HG03064 (cell line): Measurements from ENCODE around the gene DOCK1.

Experiments used
- ATAC-seq: cut with Tn5 transposase; IDR thresholded peaks from one replicate; pipeline ENCODE4 v1.9.1; 2021; ENCODE audit warnings: low read depth; ENCODE audit not compliant: unreplicated experiment

The DOCK1 gene

DNA sequence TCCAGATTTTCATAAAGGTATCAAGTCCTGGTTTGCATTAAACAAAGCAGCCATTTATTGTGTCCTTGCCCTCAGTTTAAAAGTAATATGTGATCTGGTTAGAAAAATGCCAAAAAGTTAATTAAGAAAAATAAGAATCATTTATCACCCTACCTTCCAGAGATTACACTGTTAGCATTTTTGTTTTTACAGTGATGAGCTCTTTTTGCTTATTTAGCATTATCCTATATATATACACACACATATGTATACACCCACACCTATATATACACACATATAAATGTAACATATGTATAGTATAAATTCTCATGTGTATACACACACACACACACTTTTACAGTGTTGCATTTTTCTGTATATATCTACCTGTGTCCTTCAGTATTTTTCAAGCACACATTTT is 163.3 kb downstream of the DOCK1 start:
- no peak for ATAC-seq

DNA sequence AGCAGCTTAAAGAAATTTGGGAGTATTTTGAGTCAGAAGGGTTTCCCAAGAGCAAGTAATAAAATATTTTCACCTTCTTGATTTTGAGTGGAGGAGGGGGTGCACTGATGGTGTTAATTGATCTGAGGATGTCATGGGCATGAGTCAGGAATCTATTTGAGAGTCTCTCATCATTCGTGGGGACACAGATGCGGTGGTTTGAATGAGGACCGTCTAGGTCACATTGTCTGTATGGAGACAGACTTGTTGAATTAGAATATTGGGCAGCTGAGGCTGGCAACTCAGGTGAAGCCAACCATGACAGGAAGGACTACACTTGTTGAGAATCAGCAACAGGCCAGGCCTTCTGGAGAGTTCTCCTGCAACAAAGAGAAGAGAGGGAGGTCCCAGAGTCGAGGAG is 164.2 kb downstream of the DOCK1 start:
- no peak for ATAC-seq

DNA sequence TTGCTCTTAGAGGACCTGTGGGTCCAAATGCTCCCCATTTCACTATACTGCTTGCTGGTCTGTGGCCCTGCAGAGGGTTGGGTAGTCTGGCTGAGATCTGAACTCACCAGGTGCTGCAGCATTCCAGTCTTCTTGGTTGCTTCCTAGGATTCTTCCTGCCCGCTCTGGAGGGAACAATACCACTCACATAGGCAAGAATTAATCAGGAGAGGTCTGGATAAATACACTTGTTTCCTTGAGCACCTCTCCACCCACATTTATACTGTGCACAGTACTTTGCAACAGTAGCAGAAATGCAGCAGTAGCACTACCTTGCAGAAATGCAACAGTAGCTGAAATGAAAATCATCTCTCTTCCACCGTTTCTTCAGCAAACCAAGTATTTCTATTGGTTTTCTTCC is 165.9 kb downstream of the DOCK1 start:
- no peak for ATAC-seq

DNA sequence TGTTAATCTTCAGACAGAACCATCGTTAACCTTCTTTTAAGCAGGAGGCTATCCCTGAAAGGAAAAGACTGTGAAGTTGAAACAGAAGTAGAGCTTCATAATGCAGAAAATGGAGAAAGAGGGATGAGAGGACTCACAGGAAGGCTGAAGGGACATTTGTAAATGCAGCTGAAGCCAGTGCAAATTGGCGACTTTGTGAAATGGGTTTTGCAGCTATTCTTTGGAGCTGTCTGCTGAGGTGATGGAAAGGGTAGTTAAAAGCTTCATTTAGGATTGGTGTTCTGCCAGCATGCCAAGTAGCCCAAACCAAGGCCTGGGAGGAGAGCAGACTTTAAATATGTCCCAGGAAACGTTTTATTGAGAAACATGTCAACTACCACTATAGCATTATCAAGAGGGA is 168.4 kb downstream of the DOCK1 start:
- no peak for ATAC-seq

DNA sequence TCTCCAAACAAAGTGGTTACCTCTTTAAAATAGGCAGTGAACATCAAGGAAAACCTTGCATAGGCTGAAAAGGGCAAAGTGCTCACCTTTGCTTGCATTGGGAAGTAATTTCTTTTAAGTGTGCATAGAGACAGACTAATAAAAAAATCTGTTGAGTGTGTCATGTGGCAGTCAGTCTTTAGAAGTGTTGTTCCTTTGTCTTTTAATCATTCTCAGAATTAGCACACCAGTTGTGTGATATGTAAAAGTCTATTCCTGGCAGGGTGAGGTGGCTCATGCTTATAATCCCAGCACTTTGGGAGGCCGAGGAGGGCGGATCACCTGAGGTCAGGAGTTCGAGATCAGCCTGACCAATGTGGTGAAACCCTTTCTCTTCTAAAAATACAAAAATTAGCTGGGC is 174.2 kb downstream of the DOCK1 start:
- no peak for ATAC-seq

DNA sequence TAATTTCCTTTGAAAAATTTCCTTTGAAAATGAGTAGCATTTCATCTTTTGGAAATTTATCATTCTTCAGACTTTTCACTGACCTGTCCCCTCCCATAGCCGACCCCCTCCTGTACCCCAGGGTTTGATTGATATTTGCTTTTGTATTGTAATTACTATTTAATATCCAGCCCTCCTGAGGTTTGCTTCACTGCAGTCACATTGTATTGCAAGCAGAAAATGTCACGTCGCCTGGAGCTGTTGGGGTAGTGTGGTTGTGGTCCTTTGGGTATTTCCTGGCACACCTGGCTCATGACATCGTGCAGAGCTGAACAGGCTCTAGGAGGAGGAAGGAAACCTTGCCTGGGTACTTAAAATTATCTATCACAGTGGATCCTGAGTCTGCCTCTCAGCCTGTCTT is 175.1 kb downstream of the DOCK1 start:
- no peak for ATAC-seq

DNA sequence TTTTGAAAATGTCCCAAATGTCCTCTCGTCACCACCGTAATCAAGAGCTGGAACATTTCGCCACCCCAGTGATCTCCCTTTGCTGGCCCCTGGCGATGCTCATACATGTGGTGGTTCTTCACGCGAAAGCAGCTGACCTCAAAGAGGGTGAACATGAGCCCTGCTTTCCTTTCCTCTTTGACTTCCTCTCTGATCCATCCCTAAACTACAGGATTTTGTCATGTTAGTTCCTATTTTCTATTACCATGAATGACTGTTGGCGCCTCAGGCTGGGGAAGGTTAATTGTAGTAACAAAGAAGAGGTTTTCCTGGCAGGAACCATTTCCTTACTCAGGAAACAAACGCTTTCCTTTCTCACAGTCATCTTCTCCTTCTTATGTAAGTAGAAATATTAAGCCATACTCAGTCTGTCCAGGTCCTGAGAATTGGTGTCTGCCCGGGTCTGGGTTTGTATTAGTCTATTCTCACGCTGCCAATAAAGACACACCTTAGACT is 176.7 kb downstream of the DOCK1 start:
- no peak for ATAC-seq

DNA sequence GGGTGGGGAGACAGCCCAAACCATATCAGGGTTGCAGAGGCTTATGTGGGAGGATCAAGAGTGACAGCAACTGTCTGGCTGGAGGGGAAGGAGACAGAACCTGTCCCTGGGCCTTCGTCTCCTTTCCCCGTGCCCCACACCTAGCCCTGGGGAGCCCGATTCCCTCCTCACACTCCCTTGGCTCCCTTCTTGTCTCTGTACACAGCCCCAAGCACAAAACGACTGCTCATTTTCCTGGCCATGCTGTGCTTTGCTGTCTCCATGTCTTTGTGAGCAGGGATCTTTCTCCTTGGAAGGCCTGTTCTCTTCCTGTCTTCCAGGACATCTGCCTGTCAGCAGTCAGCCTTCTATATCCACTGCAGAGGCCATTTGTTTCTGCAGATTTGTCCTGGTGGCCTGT is 177.4 kb downstream of the DOCK1 start:
- no peak for ATAC-seq

DNA sequence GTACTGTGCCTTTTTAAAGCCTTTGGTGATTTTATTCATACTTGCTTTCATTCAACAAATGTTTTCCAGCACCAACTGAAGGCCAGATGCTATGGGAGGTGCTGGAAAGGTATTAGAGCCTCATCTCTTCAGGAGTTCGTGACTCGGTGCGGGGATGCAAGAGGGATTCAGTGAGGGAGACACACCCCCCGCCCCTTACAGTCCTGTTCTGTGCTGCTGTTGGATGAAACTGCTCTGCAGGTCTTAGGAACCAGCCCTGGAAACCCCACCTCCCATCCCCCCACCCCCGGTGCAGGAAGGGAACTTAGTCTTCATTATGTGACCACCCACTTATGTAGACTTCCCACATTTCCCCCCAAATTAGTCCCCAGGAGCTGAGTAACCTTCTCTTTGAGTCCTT is 180.7 kb downstream of the DOCK1 start:
- no peak for ATAC-seq

DNA sequence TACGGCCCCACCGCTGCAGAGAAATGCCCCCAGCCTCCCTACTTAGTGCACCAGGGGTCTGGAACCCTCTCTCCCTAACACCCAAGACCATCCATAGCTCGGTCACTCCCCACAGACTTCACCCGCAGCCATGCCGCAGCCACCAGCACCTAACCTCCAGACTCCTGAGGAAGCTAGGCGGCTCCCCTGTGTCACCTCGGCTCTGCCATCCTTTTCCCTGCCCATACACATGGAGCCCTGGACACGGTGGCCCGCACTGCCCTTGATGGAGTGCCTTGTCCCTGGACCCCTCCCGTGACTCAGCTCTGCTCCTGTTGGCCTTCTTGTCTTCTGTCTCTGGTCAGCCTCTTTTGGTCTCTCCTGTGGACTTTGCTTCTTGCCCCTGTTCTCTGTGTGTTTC is 183.7 kb downstream of the DOCK1 start:
- ATAC-seq: no peak

DNA sequence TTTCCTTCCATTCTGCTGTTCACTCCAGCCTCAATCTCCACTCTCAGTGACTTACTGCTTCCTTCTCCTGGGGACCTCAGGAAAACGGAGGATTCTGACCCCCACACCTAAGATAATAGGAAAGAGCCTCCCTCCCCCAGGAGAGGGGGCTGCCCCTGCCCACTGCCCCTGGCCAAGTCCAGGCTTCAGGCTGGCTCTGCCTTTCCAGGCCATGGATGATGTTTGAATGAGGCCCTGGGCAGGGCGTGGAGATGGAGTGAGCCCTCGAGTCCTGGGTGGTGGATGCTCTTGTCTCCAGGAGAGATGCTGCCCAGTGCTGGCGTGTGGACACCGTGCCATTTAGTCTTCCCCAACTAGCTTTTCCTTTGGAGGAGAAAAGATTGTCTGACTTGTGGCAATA is 184.2 kb downstream of the DOCK1 start:
- ATAC-seq: no peak

DNA sequence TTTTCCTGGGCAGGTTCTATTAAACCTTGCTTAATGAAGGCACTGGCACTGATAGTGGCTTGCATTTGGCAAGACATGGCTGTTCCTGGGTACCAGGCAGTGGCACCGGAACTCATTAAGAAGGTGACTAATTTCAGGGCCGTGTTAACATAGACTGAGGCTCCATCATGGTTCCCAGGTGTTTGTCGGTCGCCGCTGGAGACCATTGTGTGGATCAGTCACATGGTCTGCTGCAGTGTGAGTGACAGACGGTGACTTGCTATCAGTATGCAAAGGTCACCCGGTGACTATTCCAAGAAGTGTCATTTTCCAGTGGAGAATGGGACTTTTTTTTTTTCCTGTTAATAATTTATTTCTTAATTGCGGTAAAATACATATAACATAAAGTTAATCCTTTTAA is 184.9 kb downstream of the DOCK1 start:
- ATAC-seq: no peak

DNA sequence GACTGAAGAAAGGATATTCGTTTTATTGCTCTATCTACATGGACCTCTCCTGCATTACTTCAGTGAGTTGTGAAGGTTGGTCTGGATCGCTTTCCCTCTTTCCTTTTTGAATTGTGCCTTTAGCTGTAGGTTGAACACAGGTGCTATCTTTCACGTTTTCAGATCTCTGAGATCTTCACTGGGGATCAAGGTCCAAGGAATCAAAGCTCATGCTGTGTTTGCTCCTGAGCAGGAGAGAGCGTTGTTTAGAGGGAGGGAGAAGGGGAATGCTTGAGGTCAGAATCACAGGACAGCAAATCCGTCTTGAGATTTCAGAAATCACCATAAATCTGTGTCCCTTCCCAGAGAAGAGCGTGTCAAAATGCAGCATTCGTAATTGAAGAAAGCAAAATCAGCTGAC is 186.1 kb downstream of the DOCK1 start:
- no peak for ATAC-seq

DNA sequence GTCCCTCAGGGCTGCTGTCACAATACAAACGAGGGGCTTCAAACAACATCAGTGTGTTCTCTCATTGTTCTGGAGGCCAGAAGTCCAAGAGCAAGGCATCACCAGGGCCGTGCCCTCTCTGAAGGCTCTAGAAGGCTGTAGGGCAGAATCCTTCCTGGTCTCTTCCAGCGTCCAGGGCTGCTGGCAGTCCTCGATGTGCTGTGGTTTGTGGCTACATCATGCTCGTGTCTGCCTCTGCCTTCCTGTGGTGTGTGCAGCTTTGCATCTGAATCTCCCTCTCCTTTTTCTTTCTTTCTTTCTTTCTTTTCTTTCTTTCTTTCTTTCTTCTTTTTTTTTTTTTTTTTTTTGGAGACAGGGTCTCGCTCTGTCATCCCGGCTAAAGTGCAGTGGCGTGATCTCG is 187.7 kb downstream of the DOCK1 start:
- no peak for ATAC-seq

DNA sequence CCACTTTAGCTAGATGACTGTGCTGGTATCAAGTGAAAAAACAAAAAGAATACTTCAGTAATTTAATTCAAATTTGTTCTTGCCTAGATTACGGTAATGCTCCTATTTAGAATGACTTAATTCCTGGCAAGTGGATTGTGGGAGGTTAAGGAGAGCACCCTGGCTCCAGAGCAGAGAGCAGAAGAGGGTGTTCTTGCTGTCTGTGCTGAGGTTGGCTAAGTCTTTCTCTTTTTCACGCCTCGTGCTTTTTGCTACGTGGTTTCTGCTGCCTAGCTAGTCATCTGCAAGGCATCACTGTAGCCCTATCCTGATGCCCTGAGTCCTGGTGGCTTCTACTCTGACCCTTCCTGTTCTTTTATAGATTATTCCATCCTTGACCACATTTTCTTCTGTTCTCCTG is 189.8 kb downstream of the DOCK1 start:
- ATAC-seq: no peak

DNA sequence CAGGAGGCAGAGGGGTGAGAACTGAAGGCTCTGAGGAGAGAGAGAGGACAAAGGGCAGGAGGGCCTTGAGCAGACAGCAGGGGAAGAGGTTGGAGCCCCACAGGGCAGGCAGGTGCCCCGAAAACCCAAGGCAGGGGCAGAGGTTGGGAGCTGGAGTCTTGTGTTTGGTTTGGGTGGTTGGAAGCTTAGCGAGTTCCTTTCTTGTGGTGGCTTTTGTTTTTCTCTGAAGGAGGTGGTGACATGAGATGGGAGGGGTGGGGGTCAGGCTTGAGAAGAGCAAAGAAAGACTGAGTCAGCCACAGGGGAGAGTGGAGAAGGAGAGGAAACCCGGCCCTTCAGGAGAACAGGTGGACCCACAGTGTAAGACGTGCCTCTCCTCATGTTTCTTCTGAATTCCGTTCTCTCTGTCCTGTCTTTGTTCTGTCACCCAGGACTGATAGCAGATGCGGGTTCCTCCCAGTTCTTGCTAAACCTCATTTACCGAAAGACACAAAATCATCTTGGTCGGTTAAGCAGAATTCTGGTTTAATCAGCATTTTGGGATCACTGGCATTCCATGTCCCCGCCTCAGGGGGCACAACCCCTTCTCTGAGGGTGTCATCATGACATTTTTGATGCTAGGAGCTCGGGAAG is 195.9 kb downstream of the DOCK1 start:
- ATAC-seq: no peak

DNA sequence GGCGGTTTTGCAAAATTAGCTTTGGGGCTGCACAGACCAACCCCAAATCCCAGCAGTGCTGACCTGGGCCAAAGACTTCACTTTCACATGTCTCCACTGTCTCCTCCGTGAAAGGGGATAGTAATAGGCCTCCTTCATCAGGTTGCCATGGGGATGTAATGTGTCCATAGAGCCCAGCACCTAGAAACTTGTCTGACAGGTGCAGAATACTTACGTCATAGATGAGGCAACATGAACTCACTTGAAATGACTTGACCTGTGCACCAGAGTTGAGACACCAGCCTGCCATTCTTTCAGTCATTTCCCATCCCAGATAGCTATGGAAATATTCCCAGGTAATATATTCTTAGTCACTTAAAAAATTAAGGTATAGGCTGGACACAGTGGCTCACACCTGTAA is 196.9 kb downstream of the DOCK1 start:
- ATAC-seq: no peak

DNA sequence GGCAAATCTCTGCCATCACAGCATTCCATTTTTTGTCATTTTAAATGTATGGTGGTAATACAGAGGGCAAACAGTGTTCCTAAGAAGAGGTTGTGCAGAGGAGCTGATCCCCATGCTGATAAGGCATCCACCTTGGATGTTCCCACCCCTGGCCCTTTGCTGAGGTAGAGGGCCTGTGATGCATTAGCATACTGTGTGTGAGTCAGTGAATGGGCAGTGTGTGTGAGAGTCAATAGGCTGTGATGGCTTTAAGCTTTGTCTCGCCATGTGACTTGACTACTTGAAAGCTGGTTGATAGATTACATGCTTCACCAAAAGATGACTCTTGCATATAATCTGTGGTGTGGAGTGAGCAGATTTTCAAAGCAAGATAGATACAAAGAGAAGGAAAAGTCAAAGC is 209.9 kb downstream of the DOCK1 start:
- no peak for ATAC-seq

DNA sequence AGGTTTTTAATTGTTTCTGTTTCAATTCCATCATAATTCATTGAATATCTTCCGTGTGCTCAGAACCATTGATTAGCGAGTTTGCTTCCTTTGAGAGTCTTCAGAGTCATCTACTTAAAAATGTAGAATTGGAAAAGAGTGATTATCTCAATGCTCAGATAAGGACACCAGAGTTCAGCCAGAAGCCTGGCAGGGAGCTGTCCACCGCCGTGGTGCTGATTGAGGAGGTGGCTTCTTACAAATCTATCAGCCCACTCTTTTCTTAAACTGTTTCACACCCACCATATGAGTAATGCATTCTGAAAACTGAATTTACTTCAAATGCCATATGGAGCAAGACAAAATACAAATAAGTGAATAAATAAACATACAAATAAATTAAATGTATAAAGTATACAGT is 211.9 kb downstream of the DOCK1 start:
- ATAC-seq: no peak

DNA sequence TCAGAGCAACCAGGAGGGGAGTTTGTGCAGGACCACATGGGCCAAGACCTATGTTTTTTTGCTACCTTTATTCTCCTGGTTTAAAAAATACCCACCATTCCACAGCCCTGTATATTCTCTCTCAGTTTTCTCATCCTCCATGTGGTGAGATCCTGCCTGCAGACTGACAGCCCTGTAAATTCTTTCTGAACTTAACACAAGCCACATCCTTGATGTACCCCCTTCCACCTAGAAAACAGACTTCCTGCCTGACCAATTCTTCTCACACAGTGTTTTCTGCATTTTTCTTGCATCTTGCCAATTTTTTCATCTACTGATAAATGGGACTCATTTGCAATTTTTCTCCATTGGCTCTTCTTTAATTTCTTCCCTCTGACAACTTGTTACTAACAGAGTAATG is 212.8 kb downstream of the DOCK1 start:
- no peak for ATAC-seq

DNA sequence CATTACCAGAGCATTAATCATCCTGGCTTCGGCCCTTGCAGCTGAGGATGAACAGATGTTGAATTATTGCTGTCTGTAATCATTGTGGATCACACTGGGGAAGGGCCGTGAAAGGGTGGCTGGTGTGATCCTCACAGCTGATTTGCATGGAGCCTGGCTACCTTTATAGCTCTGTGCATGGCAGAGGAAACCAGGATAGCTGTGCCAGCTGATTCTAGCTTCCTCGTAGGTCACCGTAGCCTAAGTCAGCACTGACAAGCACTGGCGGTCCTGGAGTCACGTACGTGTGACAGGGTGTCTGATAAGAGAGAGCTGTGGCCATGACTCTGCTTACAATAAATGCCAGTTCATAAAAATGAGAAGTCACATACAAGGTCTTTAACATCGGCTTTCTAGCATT is 214.7 kb downstream of the DOCK1 start:
- no peak for ATAC-seq

DNA sequence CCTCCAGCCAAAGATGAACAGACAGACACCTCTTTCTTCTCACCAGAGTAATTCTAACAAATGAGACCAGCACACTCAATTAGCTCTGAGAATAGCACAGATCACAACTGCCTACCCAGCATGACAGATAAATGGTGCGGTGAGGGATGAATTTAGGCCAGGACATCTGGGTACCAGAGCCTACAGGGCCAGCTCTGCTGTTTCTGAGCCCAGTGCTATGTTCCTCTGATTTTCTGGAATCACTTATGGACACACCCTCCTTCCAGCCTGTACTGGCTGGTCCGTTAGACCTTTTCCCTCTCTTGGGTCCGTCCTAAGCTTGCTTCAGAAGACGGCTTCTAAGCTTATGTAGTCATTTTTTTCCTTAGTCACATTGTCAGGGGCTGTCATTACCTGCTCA is 217.6 kb downstream of the DOCK1 start:
- ATAC-seq: no peak

DNA sequence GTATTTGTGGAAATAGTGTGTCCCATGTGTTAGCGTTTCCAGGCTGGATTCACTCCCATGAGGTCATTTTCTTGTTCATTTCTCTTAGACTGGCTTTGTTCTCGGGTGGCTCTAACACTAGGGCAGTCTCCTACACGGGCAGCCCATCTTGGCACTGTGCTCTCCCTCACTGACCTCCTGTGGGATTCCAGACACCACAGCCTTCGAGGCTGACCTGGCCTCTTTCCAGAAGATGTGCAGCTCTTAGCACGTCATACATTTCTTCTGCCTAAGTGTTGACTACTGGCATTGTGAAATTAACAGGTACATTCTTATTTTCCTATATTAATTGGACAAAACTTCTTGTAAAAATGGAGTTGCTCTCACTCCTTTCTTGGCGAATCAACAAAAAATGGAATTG is 218.4 kb downstream of the DOCK1 start:
- no peak for ATAC-seq
